IMR-90 (cell line): ENCODE measurements around the gene WDR91.

Source experiments
- CTCF ChIP-seq: conservative IDR thresholded peaks from 2 replicates; pipeline ENCODE4 v1.5.1; 2012; ENCODE audit warnings: mild to moderate bottlenecking, low read depth, low read length, improper control_type of control experiment
- FOS ChIP-seq: fragments of 150-350 bp; IDR thresholded peaks from 2 replicates; pipeline ENCODE4 v1.6.1; 2016; ENCODE audit warnings: low read depth, low read length
- MAZ ChIP-seq: IDR thresholded peaks from 2 replicates; pipeline ENCODE4 v1.6.1; 2012; ENCODE audit warnings: low read depth, mild to moderate bottlenecking, low read length, improper control_type of control experiment, moderate library complexity, borderline replicate concordance
- NFE2L2 ChIP-seq: fragments of 150-350 bp; IDR thresholded peaks from 2 replicates; pipeline ENCODE4 v1.6.1; 2016; ENCODE audit warnings: low read depth, mild to moderate bottlenecking, low read length
- POLR2A ChIP-seq: IDR thresholded peaks from 2 replicates; pipeline ENCODE4 v1.6.1; 2012; ENCODE audit warnings: mild to moderate bottlenecking, low read depth, low read length
- RAD21 ChIP-seq: IDR thresholded peaks from 2 replicates; pipeline ENCODE4 v1.6.1; 2012; ENCODE audit warnings: low read length, improper control_type of control experiment
- RCOR1 ChIP-seq: IDR thresholded peaks from 2 replicates; pipeline ENCODE4 v1.6.1; 2012; ENCODE audit warnings: mild to moderate bottlenecking, low read length, improper control_type of control experiment; ENCODE audit not compliant: insufficient replicate concordance
- SMC3 ChIP-seq: fragments of 150-350 bp; IDR thresholded peaks from 2 replicates; pipeline ENCODE4 v1.6.1; 2016; ENCODE audit warnings: low read depth, mild to moderate bottlenecking, antibody characterized with exemption, low read length, moderate library complexity
- USF2 ChIP-seq: fragments of 150-350 bp; IDR thresholded peaks from 2 replicates; pipeline ENCODE4 v1.6.1; 2017; ENCODE audit warnings: mild to moderate bottlenecking, antibody characterized with exemption, low read length, low read depth

GRCh38 chr7:135189221-135189662, 22.1 kb downstream of the WDR91 start:
- no peak for TF ChIP-seq NFE2L2
- no peak for TF ChIP-seq USF2
- no peak for TF ChIP-seq CTCF
- no peak for TF ChIP-seq POLR2A
- TF ChIP-seq RAD21 = no peak
- TF ChIP-seq SMC3 = no peak
- no peak for TF ChIP-seq RCOR1
- TF ChIP-seq FOS = no peak
- no peak for TF ChIP-seq MAZ
